Germinal center (tissue), 1 donor: ENCODE results near the gene SCCPDH.
"Not testable (repeated sequence)": the region's sequence is repeated elsewhere in the genome, so short reads cannot be mapped to it uniquely, and the experiment has no call there.

ENCODE experiments used
- DNase-seq: peaks from one replicate; pipeline ENCODE4 v3.0.0; 2012; ENCODE audit warnings: mixed read lengths, low spot score

Gene SCCPDH

GRCh38 chr1:246801241-246802020, 77.2 kb downstream of the SCCPDH start:
- DNase-seq: no peak

- DNase-seq: no peak
Observed at GRCh38 chr1:246803373-246803772, 79.2 kb downstream of the SCCPDH start.

GRCh38 chr1:246803883-246804282, 79.7 kb downstream of the SCCPDH start:
- no peak for DNase-seq

GRCh38 chr1:246805135-246805716, 81.0 kb downstream of the SCCPDH start:
- no peak for DNase-seq

- DNase-seq: peak; percentile 28
Observed at GRCh38 chr1:246809473-246809872, 85.3 kb downstream of the SCCPDH start.

GRCh38 chr1:246811985-246812384, 87.8 kb downstream of the SCCPDH start:
- DNase-seq: no peak

GRCh38 chr1:246813325-246813724, 89.1 kb downstream of the SCCPDH start:
- not testable (repeated sequence) for DNase-seq

- no peak for DNase-seq
Observed at GRCh38 chr1:246814890-246815289, 90.7 kb downstream of the SCCPDH start.

- DNase-seq: no peak
Observed at GRCh38 chr1:246815693-246816270, 91.6 kb downstream of the SCCPDH start.
